ENCODE data around the gene LAMA2.

DNA sequence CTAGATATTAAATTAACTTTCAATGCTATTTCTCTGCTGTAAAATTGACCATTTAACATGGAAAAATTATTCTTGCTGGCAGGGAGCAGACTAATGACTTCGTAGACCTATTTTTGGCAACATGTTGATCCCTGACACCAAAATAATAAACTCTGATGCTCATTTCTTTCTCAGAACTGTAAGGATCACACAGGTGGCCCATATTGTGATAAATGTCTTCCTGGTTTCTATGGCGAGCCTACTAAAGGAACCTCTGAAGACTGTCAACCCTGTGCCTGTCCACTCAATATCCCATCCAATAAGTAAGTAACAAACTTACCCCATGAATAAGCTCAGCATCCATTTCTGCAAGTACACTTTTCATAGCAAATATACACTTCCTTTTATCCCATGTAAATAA lies 387.5 kb downstream of the LAMA2 start:
- TF ChIP-seq EZH2phosphoT487 (IDR thresholded peaks at IDR 0.05; ENCODE audit: borderline replicate concordance), result no peak
- TF ChIP-seq, protein P1, sequence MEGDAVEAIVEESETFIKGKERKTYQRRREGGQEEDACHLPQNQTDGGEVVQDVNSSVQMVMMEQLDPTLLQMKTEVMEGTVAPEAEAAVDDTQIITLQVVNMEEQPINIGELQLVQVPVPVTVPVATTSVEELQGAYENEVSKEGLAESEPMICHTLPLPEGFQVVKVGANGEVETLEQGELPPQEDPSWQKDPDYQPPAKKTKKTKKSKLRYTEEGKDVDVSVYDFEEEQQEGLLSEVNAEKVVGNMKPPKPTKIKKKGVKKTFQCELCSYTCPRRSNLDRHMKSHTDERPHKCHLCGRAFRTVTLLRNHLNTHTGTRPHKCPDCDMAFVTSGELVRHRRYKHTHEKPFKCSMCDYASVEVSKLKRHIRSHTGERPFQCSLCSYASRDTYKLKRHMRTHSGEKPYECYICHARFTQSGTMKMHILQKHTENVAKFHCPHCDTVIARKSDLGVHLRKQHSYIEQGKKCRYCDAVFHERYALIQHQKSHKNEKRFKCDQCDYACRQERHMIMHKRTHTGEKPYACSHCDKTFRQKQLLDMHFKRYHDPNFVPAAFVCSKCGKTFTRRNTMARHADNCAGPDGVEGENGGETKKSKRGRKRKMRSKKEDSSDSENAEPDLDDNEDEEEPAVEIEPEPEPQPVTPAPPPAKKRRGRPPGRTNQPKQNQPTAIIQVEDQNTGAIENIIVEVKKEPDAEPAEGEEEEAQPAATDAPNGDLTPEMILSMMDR (IDR thresholded peaks at IDR 0.05 in 2 of 3, conservative IDR thresholded peaks at IDR 0.05 in 1 of 3; ENCODE audit: borderline replicate concordance in 1 of 3, insufficient read depth in 1 of 3, low read depth in 2 of 3, low read length in 2 of 3), result no peak
- no peak for TF ChIP-seq POLR2A (IDR thresholded peaks at IDR 0.05; ENCODE audit: borderline replicate concordance, extremely low read depth, insufficient read depth, insufficient read length)
- TF ChIP-seq ZFX (IDR thresholded peaks at IDR 0.05), result no peak
- no peak for TF ChIP-seq YY1 (IDR thresholded peaks at IDR 0.05; ENCODE audit: extremely low read depth, insufficient replicate concordance, low read depth, low read length)
- no peak for TF ChIP-seq RAD21 (IDR thresholded peaks at IDR 0.05; ENCODE audit: low read depth)
- TF ChIP-seq, protein P2, sequence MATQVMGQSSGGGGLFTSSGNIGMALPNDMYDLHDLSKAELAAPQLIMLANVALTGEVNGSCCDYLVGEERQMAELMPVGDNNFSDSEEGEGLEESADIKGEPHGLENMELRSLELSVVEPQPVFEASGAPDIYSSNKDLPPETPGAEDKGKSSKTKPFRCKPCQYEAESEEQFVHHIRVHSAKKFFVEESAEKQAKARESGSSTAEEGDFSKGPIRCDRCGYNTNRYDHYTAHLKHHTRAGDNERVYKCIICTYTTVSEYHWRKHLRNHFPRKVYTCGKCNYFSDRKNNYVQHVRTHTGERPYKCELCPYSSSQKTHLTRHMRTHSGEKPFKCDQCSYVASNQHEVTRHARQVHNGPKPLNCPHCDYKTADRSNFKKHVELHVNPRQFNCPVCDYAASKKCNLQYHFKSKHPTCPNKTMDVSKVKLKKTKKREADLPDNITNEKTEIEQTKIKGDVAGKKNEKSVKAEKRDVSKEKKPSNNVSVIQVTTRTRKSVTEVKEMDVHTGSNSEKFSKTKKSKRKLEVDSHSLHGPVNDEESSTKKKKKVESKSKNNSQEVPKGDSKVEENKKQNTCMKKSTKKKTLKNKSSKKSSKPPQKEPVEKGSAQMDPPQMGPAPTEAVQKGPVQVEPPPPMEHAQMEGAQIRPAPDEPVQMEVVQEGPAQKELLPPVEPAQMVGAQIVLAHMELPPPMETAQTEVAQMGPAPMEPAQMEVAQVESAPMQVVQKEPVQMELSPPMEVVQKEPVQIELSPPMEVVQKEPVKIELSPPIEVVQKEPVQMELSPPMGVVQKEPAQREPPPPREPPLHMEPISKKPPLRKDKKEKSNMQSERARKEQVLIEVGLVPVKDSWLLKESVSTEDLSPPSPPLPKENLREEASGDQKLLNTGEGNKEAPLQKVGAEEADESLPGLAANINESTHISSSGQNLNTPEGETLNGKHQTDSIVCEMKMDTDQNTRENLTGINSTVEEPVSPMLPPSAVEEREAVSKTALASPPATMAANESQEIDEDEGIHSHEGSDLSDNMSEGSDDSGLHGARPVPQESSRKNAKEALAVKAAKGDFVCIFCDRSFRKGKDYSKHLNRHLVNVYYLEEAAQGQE (IDR thresholded peaks at IDR 0.05; ENCODE audit: low read depth), result no peak
